ENCODE measurements around the gene IRF5.

Gene IRF5

GRCh38 chr7:128968624-128969023 lies 30.9 kb downstream of the IRF5 start:
- intact Hi-C loops (cut with DNase I; ENCODE audit: low total_unique reads): no loop called here
- Histone ChIP-seq H3K27me3 (no peaks in the 10 kb centered on the region), H3K27ac (no peak overlapping the region), H3K36me3 (peaks cover 82 to 94% (median 87%) of the 10 kb centered on the region in 3 donors), H3K4me3 (no peak overlapping the region), H3K9me3 (no peaks in the 10 kb centered on the region), H3K4me1 (no peaks in the 10 kb centered on the region)
- DNase-seq: no peak
- TF ChIP-seq, protein P1, sequence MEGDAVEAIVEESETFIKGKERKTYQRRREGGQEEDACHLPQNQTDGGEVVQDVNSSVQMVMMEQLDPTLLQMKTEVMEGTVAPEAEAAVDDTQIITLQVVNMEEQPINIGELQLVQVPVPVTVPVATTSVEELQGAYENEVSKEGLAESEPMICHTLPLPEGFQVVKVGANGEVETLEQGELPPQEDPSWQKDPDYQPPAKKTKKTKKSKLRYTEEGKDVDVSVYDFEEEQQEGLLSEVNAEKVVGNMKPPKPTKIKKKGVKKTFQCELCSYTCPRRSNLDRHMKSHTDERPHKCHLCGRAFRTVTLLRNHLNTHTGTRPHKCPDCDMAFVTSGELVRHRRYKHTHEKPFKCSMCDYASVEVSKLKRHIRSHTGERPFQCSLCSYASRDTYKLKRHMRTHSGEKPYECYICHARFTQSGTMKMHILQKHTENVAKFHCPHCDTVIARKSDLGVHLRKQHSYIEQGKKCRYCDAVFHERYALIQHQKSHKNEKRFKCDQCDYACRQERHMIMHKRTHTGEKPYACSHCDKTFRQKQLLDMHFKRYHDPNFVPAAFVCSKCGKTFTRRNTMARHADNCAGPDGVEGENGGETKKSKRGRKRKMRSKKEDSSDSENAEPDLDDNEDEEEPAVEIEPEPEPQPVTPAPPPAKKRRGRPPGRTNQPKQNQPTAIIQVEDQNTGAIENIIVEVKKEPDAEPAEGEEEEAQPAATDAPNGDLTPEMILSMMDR (IDR thresholded peaks at IDR 0.05): no peak

GRCh38 chr7:128974241-128974934 lies 36.7 kb downstream of the IRF5 start:
- DNase-seq: no peak
- peaks cover 87 to 96% (median 88%) of the 10 kb centered on the region in 3 donors for H3K36me3 ChIP-seq

DNA sequence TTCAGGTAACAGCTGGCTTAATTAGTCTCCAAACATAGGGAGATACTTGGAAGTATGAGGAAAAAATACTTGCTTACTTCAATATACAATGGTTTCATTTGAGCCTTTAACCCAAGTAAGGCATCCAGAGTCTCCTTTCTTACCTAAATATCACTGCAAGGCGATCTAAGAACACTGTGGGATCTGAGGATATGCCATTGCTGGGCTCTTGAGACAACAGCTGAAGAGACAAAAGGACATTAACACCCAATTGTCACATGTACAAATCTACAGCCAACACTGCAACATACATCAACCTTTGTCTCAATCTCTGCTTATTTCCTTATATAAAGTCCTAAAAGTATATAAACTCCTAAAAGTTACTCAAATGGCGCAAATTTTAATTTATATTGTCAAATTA lies 44.4 kb downstream of the IRF5 start:
- Histone ChIP-seq H3K9me3 (no peaks in the 10 kb centered on the region), H3K36me3 (peaks cover 77 to 97% (median 86%) of the 10 kb centered on the region in 3 donors), H3K27ac (no peak overlapping the region), H3K27me3 (no peaks in the 10 kb centered on the region), H3K4me3 (no peak overlapping the region), H3K4me1 (no peaks in the 10 kb centered on the region)
- no peak for DNase-seq
- intact Hi-C loops (cut with DNase I; ENCODE audit: low total_unique reads): no loop called here
- TF ChIP-seq, protein P1 (IDR thresholded peaks at IDR 0.05): no peak

More at GRCh38 chr7:128974241-128974934, 36.7 kb downstream of the IRF5 start:
- Histone ChIP-seq H3K9me3 (no peaks in the 10 kb centered on the region), H3K27ac (no peak overlapping the region), H3K27me3 (no peaks in the 10 kb centered on the region), H3K4me1 (no peaks in the 10 kb centered on the region), H3K4me3 (no peak overlapping the region)
- TF ChIP-seq, protein P1 (IDR thresholded peaks at IDR 0.05): no peak
- intact Hi-C loops (cut with DNase I; ENCODE audit: low total_unique reads): no loop called here

DNA sequence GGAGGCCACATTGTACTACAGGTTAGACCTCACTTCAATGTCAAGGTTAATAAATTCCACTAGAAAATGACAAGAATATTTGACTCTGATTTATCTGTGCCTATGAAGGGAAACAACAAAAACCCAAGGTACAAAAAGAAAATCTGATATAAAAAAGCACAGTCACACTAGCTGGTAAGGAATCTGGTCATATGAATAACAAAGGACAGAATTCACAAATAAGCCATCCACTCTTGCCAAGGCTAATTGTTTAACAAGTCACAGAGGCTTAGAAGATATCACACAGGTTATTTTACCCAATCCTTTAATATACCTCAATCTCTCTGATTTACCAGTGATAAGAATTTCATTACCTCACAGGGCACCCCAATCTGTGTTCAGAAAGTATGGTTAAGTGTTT lies 47.9 kb downstream of the IRF5 start:
- TF ChIP-seq, protein P1 (IDR thresholded peaks at IDR 0.05): no peak

GRCh38 chr7:128986609-128987008 lies 48.9 kb downstream of the IRF5 start:
- Histone ChIP-seq H3K4me1 (no peaks in the 10 kb centered on the region), H3K27ac (no peak overlapping the region), H3K36me3 (peaks cover 50 to 93% (median 79%) of the 10 kb centered on the region in 3 donors), H3K4me3 (no peak overlapping the region), H3K9me3 (no peaks in the 10 kb centered on the region), H3K27me3 (no peaks in the 10 kb centered on the region)
- TF ChIP-seq, protein P1 (IDR thresholded peaks at IDR 0.05): no peak
- no peak for DNase-seq
- intact Hi-C loops (cut with DNase I; ENCODE audit: low total_unique reads): no loop called here

More for the DNA sequence above, 47.9 kb downstream of the IRF5 start:
- peaks cover 58 to 93% (median 80%) of the 10 kb centered on the region in 3 donors for H3K36me3 ChIP-seq
- no peak overlapping the region for H3K4me3 ChIP-seq
- no peak overlapping the region for H3K27ac ChIP-seq
- intact Hi-C loops (cut with DNase I; ENCODE audit: low total_unique reads): no loop called here
- H3K9me3 ChIP-seq: no peaks in the 10 kb centered on the region
- DNase-seq: no peak
- H3K4me1 ChIP-seq: no peaks in the 10 kb centered on the region
- H3K27me3 ChIP-seq: no peaks in the 10 kb centered on the region

Data from tibial artery (tissue), 4 donors.